ENCODE data around the gene WDR90. TPM values are rescaled to one million over a fixed set of nuclear protein-coding genes. Genes with fewer than 3 reads are reported as not detected.

The WDR90 gene
- polyA plus RNA-seq, 1 donor from 2014 or later: 32.1 TPM

DNA sequence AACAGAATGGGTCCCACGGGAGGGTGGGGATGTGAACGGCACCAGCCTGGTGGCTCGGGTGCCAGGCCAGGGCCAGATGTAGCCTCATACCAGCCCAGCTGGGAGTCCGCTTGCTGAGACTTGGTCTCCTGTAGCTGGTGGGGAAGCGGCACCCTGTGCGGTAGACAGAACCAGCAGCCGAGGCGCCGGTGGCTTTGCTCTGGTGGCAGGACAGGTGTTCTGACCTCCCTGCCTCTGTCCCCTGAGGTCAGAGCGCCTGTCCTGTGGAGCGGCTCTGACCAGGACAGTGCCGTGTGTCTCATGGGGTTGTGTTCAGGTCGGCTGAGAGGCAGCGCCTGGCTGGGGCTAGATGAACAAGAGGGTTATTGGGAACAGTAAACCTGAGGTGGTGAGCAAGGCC lies 39.2 kb upstream of the WDR90 start:
- no peaks in the 10 kb centered on the region for H4K20me1 ChIP-seq (ENCODE audit: insufficient read depth)
- TF ChIP-seq MXI1 (conservative IDR thresholded peaks at IDR 0.05; ENCODE audit: poor library complexity, severe bottlenecking) (no peak), SMC3 (conservative IDR thresholded peaks at IDR 0.05; ENCODE audit: poor library complexity) (no peak), RAD21 (conservative IDR thresholded peaks at IDR 0.05) (no peak), TAF1 (IDR thresholded peaks at IDR 0.05; ENCODE audit: low read depth) (no peak), POLR2AphosphoS5 (IDR thresholded peaks at IDR 0.05) (no peak), EZH2 (IDR thresholded peaks at IDR 0.05; ENCODE audit: borderline replicate concordance, insufficient read depth, low read length, poor library complexity, severe bottlenecking) (no peak), EP300 (conservative IDR thresholded peaks at IDR 0.05; ENCODE audit: poor library complexity, severe bottlenecking) (no peak)
- TF ChIP-seq, protein P1, sequence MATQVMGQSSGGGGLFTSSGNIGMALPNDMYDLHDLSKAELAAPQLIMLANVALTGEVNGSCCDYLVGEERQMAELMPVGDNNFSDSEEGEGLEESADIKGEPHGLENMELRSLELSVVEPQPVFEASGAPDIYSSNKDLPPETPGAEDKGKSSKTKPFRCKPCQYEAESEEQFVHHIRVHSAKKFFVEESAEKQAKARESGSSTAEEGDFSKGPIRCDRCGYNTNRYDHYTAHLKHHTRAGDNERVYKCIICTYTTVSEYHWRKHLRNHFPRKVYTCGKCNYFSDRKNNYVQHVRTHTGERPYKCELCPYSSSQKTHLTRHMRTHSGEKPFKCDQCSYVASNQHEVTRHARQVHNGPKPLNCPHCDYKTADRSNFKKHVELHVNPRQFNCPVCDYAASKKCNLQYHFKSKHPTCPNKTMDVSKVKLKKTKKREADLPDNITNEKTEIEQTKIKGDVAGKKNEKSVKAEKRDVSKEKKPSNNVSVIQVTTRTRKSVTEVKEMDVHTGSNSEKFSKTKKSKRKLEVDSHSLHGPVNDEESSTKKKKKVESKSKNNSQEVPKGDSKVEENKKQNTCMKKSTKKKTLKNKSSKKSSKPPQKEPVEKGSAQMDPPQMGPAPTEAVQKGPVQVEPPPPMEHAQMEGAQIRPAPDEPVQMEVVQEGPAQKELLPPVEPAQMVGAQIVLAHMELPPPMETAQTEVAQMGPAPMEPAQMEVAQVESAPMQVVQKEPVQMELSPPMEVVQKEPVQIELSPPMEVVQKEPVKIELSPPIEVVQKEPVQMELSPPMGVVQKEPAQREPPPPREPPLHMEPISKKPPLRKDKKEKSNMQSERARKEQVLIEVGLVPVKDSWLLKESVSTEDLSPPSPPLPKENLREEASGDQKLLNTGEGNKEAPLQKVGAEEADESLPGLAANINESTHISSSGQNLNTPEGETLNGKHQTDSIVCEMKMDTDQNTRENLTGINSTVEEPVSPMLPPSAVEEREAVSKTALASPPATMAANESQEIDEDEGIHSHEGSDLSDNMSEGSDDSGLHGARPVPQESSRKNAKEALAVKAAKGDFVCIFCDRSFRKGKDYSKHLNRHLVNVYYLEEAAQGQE (IDR thresholded peaks at IDR 0.05; ENCODE audit: borderline replicate concordance): no peak
- TF ChIP-seq, protein P2, sequence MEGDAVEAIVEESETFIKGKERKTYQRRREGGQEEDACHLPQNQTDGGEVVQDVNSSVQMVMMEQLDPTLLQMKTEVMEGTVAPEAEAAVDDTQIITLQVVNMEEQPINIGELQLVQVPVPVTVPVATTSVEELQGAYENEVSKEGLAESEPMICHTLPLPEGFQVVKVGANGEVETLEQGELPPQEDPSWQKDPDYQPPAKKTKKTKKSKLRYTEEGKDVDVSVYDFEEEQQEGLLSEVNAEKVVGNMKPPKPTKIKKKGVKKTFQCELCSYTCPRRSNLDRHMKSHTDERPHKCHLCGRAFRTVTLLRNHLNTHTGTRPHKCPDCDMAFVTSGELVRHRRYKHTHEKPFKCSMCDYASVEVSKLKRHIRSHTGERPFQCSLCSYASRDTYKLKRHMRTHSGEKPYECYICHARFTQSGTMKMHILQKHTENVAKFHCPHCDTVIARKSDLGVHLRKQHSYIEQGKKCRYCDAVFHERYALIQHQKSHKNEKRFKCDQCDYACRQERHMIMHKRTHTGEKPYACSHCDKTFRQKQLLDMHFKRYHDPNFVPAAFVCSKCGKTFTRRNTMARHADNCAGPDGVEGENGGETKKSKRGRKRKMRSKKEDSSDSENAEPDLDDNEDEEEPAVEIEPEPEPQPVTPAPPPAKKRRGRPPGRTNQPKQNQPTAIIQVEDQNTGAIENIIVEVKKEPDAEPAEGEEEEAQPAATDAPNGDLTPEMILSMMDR (IDR thresholded peaks at IDR 0.05; ENCODE audit: poor library complexity, severe bottlenecking): no peak
- no peaks in the 10 kb centered on the region for H3K27me3 ChIP-seq (ENCODE audit: insufficient read depth, low read depth, low read length)
- H3K27ac ChIP-seq (ENCODE audit: low read length): no peak overlapping the region
- H3K4me2 ChIP-seq (ENCODE audit: low read length): no peak overlapping the region
- no peaks in the 10 kb centered on the region for H3K9me2 ChIP-seq (ENCODE audit: insufficient read depth, low read length)
- H3K36me3 ChIP-seq (ENCODE audit: insufficient read depth, low read length): peaks cover 5% of the 10 kb centered on the region
- H2AFZ ChIP-seq (ENCODE audit: low read depth, low read length): no peak overlapping the region
- H3K4me3 ChIP-seq (ENCODE audit: low read length): no peak overlapping the region
- H3F3A ChIP-seq (ENCODE audit: insufficient read depth, low read length, poor library complexity, severe bottlenecking): no peaks in the 10 kb centered on the region
- H3K79me2 ChIP-seq (replicated peaks; ENCODE audit: insufficient read depth, low read length): no peaks in the 10 kb centered on the region
- H3K9ac ChIP-seq (ENCODE audit: low read length): no peak overlapping the region
- no peaks in the 10 kb centered on the region for H3K9me3 ChIP-seq (ENCODE audit: low read length)

DNA sequence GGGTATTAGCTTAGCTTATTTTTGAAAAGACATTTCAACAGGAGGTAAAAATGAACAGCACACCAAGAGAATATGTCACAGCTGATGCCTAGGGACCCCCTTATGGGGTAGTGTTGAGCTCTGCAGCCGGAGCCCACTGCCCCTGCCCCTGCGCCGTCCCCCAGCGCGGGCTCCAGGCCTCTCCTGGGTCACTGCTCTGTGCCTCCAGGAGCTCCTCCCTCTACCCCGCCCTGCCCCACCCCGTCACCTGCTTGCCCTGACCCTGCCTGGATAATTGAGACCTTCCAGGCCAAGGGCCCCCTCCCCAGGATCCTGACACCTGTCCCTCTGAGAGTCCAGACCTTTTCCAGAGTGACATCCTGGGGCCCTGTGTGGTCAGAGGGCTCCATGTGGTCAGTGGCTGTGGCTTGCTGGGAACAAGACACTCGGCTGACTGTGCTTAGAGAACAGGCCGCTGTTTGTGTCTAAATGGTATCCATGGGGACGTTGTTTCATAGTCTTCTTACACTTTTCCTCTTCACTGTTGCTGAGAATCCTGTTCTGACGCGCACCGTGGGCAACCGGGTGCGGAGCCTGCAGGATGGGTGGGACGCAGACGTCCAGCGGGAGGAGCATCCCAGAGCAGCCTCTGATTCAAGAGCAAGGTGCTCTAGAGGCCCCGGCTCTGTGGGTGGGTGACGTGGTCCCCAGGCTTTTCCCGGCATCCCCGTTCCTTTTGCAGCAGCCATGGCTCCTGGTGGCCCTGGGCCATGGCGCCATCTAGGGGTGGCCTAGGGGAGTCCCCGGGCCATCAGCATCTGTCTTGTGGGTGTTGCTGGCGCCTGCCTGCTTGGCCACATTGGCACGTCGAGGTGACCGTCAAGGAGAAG lies 38.4 kb upstream of the WDR90 start:
- H3K4me3 ChIP-seq (ENCODE audit: low read length): no peak overlapping the region
- TF ChIP-seq POLR2AphosphoS5 (IDR thresholded peaks at IDR 0.05): no peak
- TF ChIP-seq TAF1 (IDR thresholded peaks at IDR 0.05; ENCODE audit: low read depth): no peak
- TF ChIP-seq SMC3 (conservative IDR thresholded peaks at IDR 0.05; ENCODE audit: poor library complexity): no peak
- no peak for TF ChIP-seq EP300 (conservative IDR thresholded peaks at IDR 0.05; ENCODE audit: poor library complexity, severe bottlenecking)
- no peak for TF ChIP-seq EZH2 (IDR thresholded peaks at IDR 0.05; ENCODE audit: borderline replicate concordance, insufficient read depth, low read length, poor library complexity, severe bottlenecking)
- TF ChIP-seq MXI1 (conservative IDR thresholded peaks at IDR 0.05; ENCODE audit: poor library complexity, severe bottlenecking): no peak
- TF ChIP-seq, protein P1 (IDR thresholded peaks at IDR 0.05; ENCODE audit: borderline replicate concordance): no peak
- TF ChIP-seq, protein P2 (IDR thresholded peaks at IDR 0.05; ENCODE audit: poor library complexity, severe bottlenecking): no peak
- no peak for TF ChIP-seq RAD21 (conservative IDR thresholded peaks at IDR 0.05)

More for the DNA sequence above, 38.4 kb upstream of the WDR90 start:
- H3K9ac ChIP-seq (ENCODE audit: low read length): no peak overlapping the region
- H2AFZ ChIP-seq (ENCODE audit: low read depth, low read length): no peak overlapping the region
- H3F3A ChIP-seq (ENCODE audit: insufficient read depth, low read length, poor library complexity, severe bottlenecking): no peaks in the 10 kb centered on the region
- no peaks in the 10 kb centered on the region for H4K20me1 ChIP-seq (ENCODE audit: insufficient read depth)
- no peaks in the 10 kb centered on the region for H3K9me2 ChIP-seq (ENCODE audit: insufficient read depth, low read length)
- no peak overlapping the region for H3K4me2 ChIP-seq (ENCODE audit: low read length)
- H3K36me3 ChIP-seq (ENCODE audit: insufficient read depth, low read length): peaks cover 7% of the 10 kb centered on the region
- H3K27me3 ChIP-seq (ENCODE audit: insufficient read depth, low read depth, low read length): no peaks in the 10 kb centered on the region
- no peaks in the 10 kb centered on the region for H3K79me2 ChIP-seq (replicated peaks; ENCODE audit: insufficient read depth, low read length)
- no peaks in the 10 kb centered on the region for H3K9me3 ChIP-seq (ENCODE audit: low read length)
- no peak overlapping the region for H3K27ac ChIP-seq (ENCODE audit: low read length)

Measured in neural cell (in vitro differentiated cells).